Heart left ventricle (tissue), 13 donors: ENCODE measurements around the gene PTPRE.

Source experiments
- CTCF ChIP-seq, 12 donors: fragments of 200-600 bp; sonication (generic) in 4 of 12; IDR thresholded peaks; one replicate each; pipeline versions ENCODE4 v1.5.0 to v1.8.0; 2018 to 2022; ENCODE audit warnings: antibody characterized with exemption in 12 of 12, mild to moderate bottlenecking in 5 of 12
- POLR2A ChIP-seq, 2 donors: fragments of 450-650 bp; IDR thresholded peaks; one replicate each; pipeline ENCODE4 v1.6.1; 2017; ENCODE audit warnings: antibody characterized with exemption in 2 of 2, mild to moderate bottlenecking in 2 of 2, moderate library complexity in 2 of 2
- donor health status: ischemic (EF 13 %, LVEDD 7.1; RV severe dilation, severe dysfunction).
- donor health status: DM: no; HTN: yes; CAD: no.
- donor health status: DM: no; HTN: no; CAD: no.
- donor health status: ischemic (EF 25% LVEDD 6.9; RV normal size, moderate dysfunction).
- donor health status: ischemic (EF 25% LVEDD 5.7; RV mildly dilated, moderate dysfunction).
- donor health status: ischemic (EF 35%, LVEDD 5.7; RV mildly dilated, moderate dysfunction).
- donor health status: nonischemic (EF 11% LVEDD 7.7; RV severe dilation, severe dysfunction).
- donor health status: DM: yes; HTN: yes; CAD: no.
- donor health status: PGD.
- donor health status: ischemic (EF 29% LVEDD 5.4; RV normal size, mild dysfunction).
- donor health status: nonischemic (EF 23%, LVEDD 6.1; RV moderate dilation, normal function).

DNA sequence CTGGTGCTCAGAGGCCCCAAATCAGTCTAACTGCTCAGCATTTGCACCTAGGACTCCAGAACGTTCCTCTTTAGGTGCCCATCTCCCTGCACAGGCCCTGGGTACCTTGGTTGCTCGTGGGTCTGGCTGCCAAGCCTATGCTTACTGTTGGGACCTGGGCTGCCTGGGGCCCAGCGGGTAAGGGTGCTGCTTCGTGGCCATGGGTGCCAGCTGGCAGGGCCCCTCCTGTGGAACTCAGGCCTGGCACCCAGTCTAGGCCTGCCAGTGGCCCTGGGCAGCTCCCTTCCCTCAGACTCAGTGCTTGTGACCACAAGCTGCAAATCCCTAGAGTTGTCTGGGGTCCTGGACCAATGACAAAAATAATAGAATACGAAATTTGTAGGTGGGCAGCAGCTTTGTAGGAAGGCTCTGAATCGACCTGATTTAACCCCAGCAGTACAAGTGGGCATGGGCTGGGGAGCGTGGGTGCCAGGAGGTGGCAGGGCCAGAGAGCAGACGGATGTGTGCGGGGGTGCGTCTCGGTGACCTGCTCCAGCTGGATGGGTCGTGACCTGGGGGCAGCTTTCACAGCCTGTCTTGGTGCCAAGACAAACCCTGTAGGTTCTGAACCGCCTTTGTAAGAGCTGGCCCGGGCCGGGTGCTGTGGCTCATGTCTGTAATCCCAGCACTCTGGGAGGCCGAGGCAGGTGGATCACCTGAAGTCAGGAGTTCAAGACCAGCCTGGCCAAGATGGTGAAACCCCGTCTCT lies 149.6 kb downstream of the PTPRE start:
- TF ChIP-seq POLR2A (IDR thresholded peaks at IDR 0.05) (no peak), CTCF (IDR thresholded peaks at IDR 0.05) (no peak)
